Right kidney (tissue), 1 donor: ENCODE measurements around the gene EEFSEC.

ENCODE experiments used
- DNase-seq: peaks from one replicate; pipeline ENCODE4 v3.0.0-alpha.2; 2016

EEFSEC gene

GRCh38 chr3:128395500-128396162, 242.3 kb downstream of the EEFSEC start:
- no peak for DNase-seq

GRCh38 chr3:128397484-128397883, 244.2 kb downstream of the EEFSEC start:
- no peak for DNase-seq

- DNase-seq, result no peak
Observed at GRCh38 chr3:128398586-128398985, 245.3 kb downstream of the EEFSEC start.

- DNase-seq, result no peak
Observed at GRCh38 chr3:128399221-128399915, 246.1 kb downstream of the EEFSEC start.

GRCh38 chr3:128400671-128401070, 247.4 kb downstream of the EEFSEC start:
- no peak for DNase-seq

- no peak for DNase-seq
Observed at GRCh38 chr3:128402319-128402718, 249.0 kb downstream of the EEFSEC start.

GRCh38 chr3:128402998-128403397, 249.7 kb downstream of the EEFSEC start:
- no peak for DNase-seq

GRCh38 chr3:128404276-128405068, 251.2 kb downstream of the EEFSEC start:
- DNase-seq, result no peak

GRCh38 chr3:128405554-128406277, 252.4 kb downstream of the EEFSEC start:
- DNase-seq, result no peak

- DNase-seq, result no peak
Observed at GRCh38 chr3:128407247-128407646, 254.0 kb downstream of the EEFSEC start.

GRCh38 chr3:128408012-128408692, 254.9 kb downstream of the EEFSEC start:
- no peak for DNase-seq

GRCh38 chr3:128408693-128409623, 255.7 kb downstream of the EEFSEC start:
- no peak for DNase-seq

GRCh38 chr3:128409624-128410581, 256.6 kb downstream of the EEFSEC start:
- no peak for DNase-seq

GRCh38 chr3:128410669-128411573, 257.6 kb downstream of the EEFSEC start:
- no peak for DNase-seq

- DNase-seq, result no peak
Observed at GRCh38 chr3:128411574-128412064, 258.3 kb downstream of the EEFSEC start.

GRCh38 chr3:128412180-128413002, 259.1 kb downstream of the EEFSEC start:
- DNase-seq, result no peak

GRCh38 chr3:128413003-128413370, 259.7 kb downstream of the EEFSEC start:
- DNase-seq, result no peak
